Astrocyte of the spinal cord (primary cell): ENCODE measurements around the gene SRI.

Experiments
- DNase-seq: peaks from one replicate; pipeline ENCODE4 v3.0.0; 2011; ENCODE audit warnings: low read depth, low spot score
- H3K4me3 ChIP-seq: 2 replicates; pipeline ENCODE4 v1.5.1; 2011; ENCODE audit warnings: low read depth, mild to moderate bottlenecking, low read length, moderate library complexity
- CTCF ChIP-seq: IDR thresholded peaks from 2 replicates; pipeline ENCODE4 v1.5.1; 2012; ENCODE audit warnings: low read depth, mild to moderate bottlenecking, low read length, inconsistent platforms
- in situ Hi-C: cut with HindIII; loops from 2 replicates; pipeline ENCODE4 v1.10.0; 2017; ENCODE audit warnings: low sequenced_read_pairs

The SRI gene

GRCh38 chr7:88204525-88205110 is 15.2 kb downstream of the SRI start:
- no peak for TF ChIP-seq CTCF
- H3K4me3 ChIP-seq = no peak overlapping the region
- DNase-seq = no peak
- in situ Hi-C loops = no loop called here

- TF ChIP-seq CTCF = no peak
- no peak overlapping the region for H3K4me3 ChIP-seq
- no peak for DNase-seq
- in situ Hi-C loops = no loop called here
These were observed 16.4 kb downstream of the SRI start for GRCh38 chr7:88203401-88203800.

- TF ChIP-seq CTCF = no peak
- DNase-seq = no peak
- in situ Hi-C loops = no loop called here
- H3K4me3 ChIP-seq = no peak overlapping the region
These were observed 17.0 kb downstream of the SRI start for GRCh38 chr7:88202799-88203198.

GRCh38 chr7:88202278-88202677 is 17.6 kb downstream of the SRI start:
- in situ Hi-C loops = no loop called here
- H3K4me3 ChIP-seq = no peak overlapping the region
- DNase-seq = no peak
- TF ChIP-seq CTCF = no peak

- DNase-seq = no peak
- TF ChIP-seq CTCF = no peak
- in situ Hi-C loops = no loop called here
- H3K4me3 ChIP-seq = no peak overlapping the region
These were observed 18.5 kb downstream of the SRI start for GRCh38 chr7:88201305-88201704.

- no peak for TF ChIP-seq CTCF
These were observed 19.0 kb downstream of the SRI start for GRCh38 chr7:88200789-88201188.

GRCh38 chr7:88200261-88200660 is 19.6 kb downstream of the SRI start:
- in situ Hi-C loops = no loop called here
- H3K4me3 ChIP-seq = no peak overlapping the region
- TF ChIP-seq CTCF = no peak
- DNase-seq = no peak

More at GRCh38 chr7:88200789-88201188, 19.0 kb downstream of the SRI start:
- DNase-seq = no peak
- in situ Hi-C loops = no loop called here
- H3K4me3 ChIP-seq = no peak overlapping the region
